ENCODE data around the gene COL18A1. TPM values are rescaled to one million over a fixed set of nuclear protein-coding genes. Genes with fewer than 3 reads are reported as not detected.

COL18A1 gene
- total RNA-seq, 1 experiment from 2014 or later, result 170 TPM

- ChIA-PET CTCF (no interaction called here), POLR2A (no interaction called here)
- H3K27me3 ChIP-seq (replicated peaks; ENCODE audit: control insufficient read depth, insufficient read depth, low read length), result no peaks in the 10 kb centered on the region
- no peak overlapping the region for H3K4me3 ChIP-seq (ENCODE audit: low read depth, low read length)
- no peak overlapping the region for H3K4me3 Mint-ChIP-seq (ENCODE audit: unreplicated experiment)
- peaks cover 8% of the 10 kb centered on the region; the same call in 1 of the 2 replicates for H3K9me3 ChIP-seq
- H3K4me1 ChIP-seq, result peaks cover 37% of the 10 kb centered on the region
- no peaks in the 10 kb centered on the region for H3K27me3 Mint-ChIP-seq (ENCODE audit: insufficient read depth, unreplicated experiment)
- H3K36me3 Mint-ChIP-seq (ENCODE audit: insufficient read depth, unreplicated experiment), result peaks cover 50% of the 10 kb centered on the region
- peaks cover under 1% of the 10 kb centered on the region for H3K9me3 Mint-ChIP-seq (ENCODE audit: unreplicated experiment)
- peaks cover 3% of the 10 kb centered on the region; the same call in 1 of the 2 replicates for H3K36me3 ChIP-seq (ENCODE audit: control insufficient read depth, insufficient read depth, low read length)
- no peak for TF ChIP-seq CTCF (IDR thresholded peaks at IDR 0.05; ENCODE audit: insufficient read depth in 1 of 2, low read depth in 1 of 2, low read length in 1 of 2, severe bottlenecking in 1 of 2, unreplicated experiment in 1 of 2)
- intact Hi-C loops (cut with micrococcal nuclease; ENCODE audit: unreplicated experiment), result no loop called here
- BruUV-seq (replicated peaks), result no TSS peak
- no peak for DNase-seq
- H3K27ac Mint-ChIP-seq (ENCODE audit: unreplicated experiment), result no peak overlapping the region
- peaks cover 17% of the 10 kb centered on the region for H3K4me1 Mint-ChIP-seq (ENCODE audit: low read depth, unreplicated experiment)
Observed at GRCh38 chr21:45456584-45457160, 51.7 kb downstream of the COL18A1 start.

GRCh38 chr21:45457161-45457831, 52.3 kb downstream of the COL18A1 start:
- Histone ChIP-seq H3K9me3 (peaks cover 2% of the 10 kb centered on the region; the same call in 1 of the 2 replicates), H3K4me1 (peaks cover 41% of the 10 kb centered on the region), H3K4me3 (ENCODE audit: low read depth, low read length) (no peak overlapping the region), H3K36me3 (ENCODE audit: control insufficient read depth, insufficient read depth, low read length) (peaks cover 3% of the 10 kb centered on the region; the same call in 1 of the 2 replicates), H3K27me3 (replicated peaks; ENCODE audit: control insufficient read depth, insufficient read depth, low read length) (no peaks in the 10 kb centered on the region)
- Mint-ChIP-seq H3K9me3 (ENCODE audit: unreplicated experiment) (peaks cover 7% of the 10 kb centered on the region), H3K36me3 (ENCODE audit: insufficient read depth, unreplicated experiment) (peaks cover 46% of the 10 kb centered on the region), H3K4me1 (ENCODE audit: low read depth, unreplicated experiment) (peaks cover 23% of the 10 kb centered on the region), H3K27me3 (ENCODE audit: insufficient read depth, unreplicated experiment) (no peaks in the 10 kb centered on the region), H3K4me3 (ENCODE audit: unreplicated experiment) (no peak overlapping the region), H3K27ac (ENCODE audit: unreplicated experiment) (no peak overlapping the region)
- CTCF ChIA-PET, result no interaction called here
- POLR2A ChIA-PET, result no interaction called here
- TF ChIP-seq CTCF (IDR thresholded peaks at IDR 0.05; ENCODE audit: insufficient read depth in 1 of 2, low read depth in 1 of 2, low read length in 1 of 2, severe bottlenecking in 1 of 2, unreplicated experiment in 1 of 2), result no peak
- no peak for DNase-seq
- intact Hi-C loops (cut with micrococcal nuclease; ENCODE audit: unreplicated experiment), result no loop called here
- no TSS peak for BruUV-seq (replicated peaks)

GRCh38 chr21:45457832-45458172, 52.8 kb downstream of the COL18A1 start:
- no peak overlapping the region for H3K4me3 Mint-ChIP-seq (ENCODE audit: unreplicated experiment)
- CTCF ChIA-PET, result no interaction called here
- H3K4me3 ChIP-seq (ENCODE audit: low read depth, low read length), result no peak overlapping the region

More at GRCh38 chr21:45457832-45458172, 52.8 kb downstream of the COL18A1 start:
- no TSS peak for BruUV-seq (replicated peaks)
- no peak for DNase-seq
- Histone ChIP-seq H3K9me3 (no peaks in the 10 kb centered on the region), H3K27me3 (replicated peaks; ENCODE audit: control insufficient read depth, insufficient read depth, low read length) (no peaks in the 10 kb centered on the region), H3K4me1 (peaks cover 44% of the 10 kb centered on the region), H3K36me3 (ENCODE audit: control insufficient read depth, insufficient read depth, low read length) (peaks cover 3% of the 10 kb centered on the region; the same call in 1 of the 2 replicates)
- no peak overlapping the region for H3K27ac Mint-ChIP-seq (ENCODE audit: unreplicated experiment)
- intact Hi-C loops (cut with micrococcal nuclease; ENCODE audit: unreplicated experiment), result no loop called here
- H3K36me3 Mint-ChIP-seq (ENCODE audit: insufficient read depth, unreplicated experiment), result peaks cover 46% of the 10 kb centered on the region
- POLR2A ChIA-PET, result no interaction called here
- no peak for TF ChIP-seq CTCF (IDR thresholded peaks at IDR 0.05; ENCODE audit: insufficient read depth in 1 of 2, low read depth in 1 of 2, low read length in 1 of 2, severe bottlenecking in 1 of 2, unreplicated experiment in 1 of 2)
- no peaks in the 10 kb centered on the region for H3K27me3 Mint-ChIP-seq (ENCODE audit: insufficient read depth, unreplicated experiment)
- H3K4me1 Mint-ChIP-seq (ENCODE audit: low read depth, unreplicated experiment), result peaks cover 28% of the 10 kb centered on the region
- peaks cover 7% of the 10 kb centered on the region for H3K9me3 Mint-ChIP-seq (ENCODE audit: unreplicated experiment)

Data from Caco-2 (cell line).